Natural killer cell (primary cell): ENCODE data around the gene ULK4. TPM values are rescaled to one million over a fixed set of nuclear protein-coding genes. Genes with fewer than 3 reads are reported as not detected.

Source experiments
- ATAC-seq, 3 donors: fragments of 150-1000 bp in 2 of 3; fragments of 200-7000 bp in 1 of 3; cut with Tn5 transposase; 1 replicate in 1 of 3; 2 replicates in 2 of 3; pipeline ENCODE4 v1.10.0; 2021; ENCODE audit warnings: mild to moderate bottlenecking in 2 of 3, moderate library complexity in 2 of 3
- DNase-seq, 2 donors: peaks; one replicate each; pipeline versions ENCODE4 v3.0.0 to v3.0.0-alpha.2; 2013 to 2021; ENCODE audit warnings: mixed read lengths in 1 of 2
- H3K27ac ChIP-seq: one replicate; pipeline ENCODE4 v1.5.1; 2013; ENCODE audit warnings: mild to moderate bottlenecking, low read length
- H3K27me3 ChIP-seq: one replicate; pipeline ENCODE4 v1.6.1; 2013; ENCODE audit warnings: low read length; ENCODE audit not compliant: control insufficient read depth, insufficient read depth
- H3K36me3 ChIP-seq: one replicate; pipeline ENCODE4 v1.6.1; 2013; ENCODE audit warnings: low read length; ENCODE audit not compliant: control insufficient read depth, insufficient read depth
- H3K4me1 ChIP-seq: one replicate; pipeline ENCODE4 v1.6.1; 2013; ENCODE audit warnings: low read length; ENCODE audit not compliant: control insufficient read depth, insufficient read depth
- H3K4me3 ChIP-seq: one replicate; pipeline ENCODE4 v1.5.1; 2013; ENCODE audit warnings: low read length
- H3K9me3 ChIP-seq: one replicate; pipeline ENCODE4 v1.6.1; 2013; ENCODE audit warnings: low read length; ENCODE audit not compliant: control insufficient read depth, insufficient read depth
- H3K27ac Mint-ChIP-seq, 2 donors: one replicate each; pipeline ENCODE4 v1.8.0; 2022; ENCODE audit warnings: mild to moderate bottlenecking in 2 of 2, mixed read lengths in 2 of 2, moderate library complexity in 1 of 2
- H3K27me3 Mint-ChIP-seq, 2 donors: one replicate each; pipeline ENCODE4 v1.8.0; 2022; ENCODE audit warnings: low read depth in 2 of 2, mixed read lengths in 2 of 2
- H3K36me3 Mint-ChIP-seq: one replicate; pipeline ENCODE4 v1.8.0; 2022; ENCODE audit warnings: mixed read lengths
- H3K4me1 Mint-ChIP-seq, 2 donors: one replicate each; pipeline ENCODE4 v1.8.0; 2022; ENCODE audit warnings: mixed read lengths in 2 of 2
- H3K4me3 Mint-ChIP-seq: one replicate; pipeline ENCODE4 v1.8.0; 2022; ENCODE audit warnings: mild to moderate bottlenecking, moderate library complexity, mixed read lengths
- H3K9me3 Mint-ChIP-seq, 2 donors: one replicate each; pipeline ENCODE4 v1.8.0; 2022; ENCODE audit warnings: mixed read lengths in 2 of 2
- CTCF ChIP-seq: fragments of 200-600 bp; IDR thresholded peaks from one replicate; pipeline ENCODE4 v1.8.0; 2022; ENCODE audit warnings: antibody characterized with exemption
- WGBS: methylation state at CpG from one replicate; pipeline ENCODE4 v1.1.7; 2013; ENCODE audit warnings: missing lambda C conversion rate; ENCODE audit not compliant: insufficient coverage; 5-methylcytosine and 5-hydroxymethylcytosine counted together
- intact Hi-C: fragments of 100-400 bp; cut with micrococcal nuclease; formaldehyde crosslinking; loops from one replicate; pipeline ENCODE4 v1.14.2; 2022
- total RNA-seq, 4 donors: library from RNA; stranded (reverse); fragments of 120-200 nt in 1 of 4; gene quantifications; one replicate each; pipeline versions ENCODE4 v1.2.3 to v1.2.4, GENCODE V29; 2013 to 2022

ULK4 gene
- total RNA-seq, 3 donors from 2014 or later (not counting 1 experiment from before 2014, with no cell fraction given) = 19.2 to 25.7 (median 21.2) TPM

- Mint-ChIP-seq H3K27me3 (no peaks in the 10 kb centered on the region), H3K4me3 (no peak overlapping the region), H3K27ac (no peak overlapping the region), H3K4me1 (no peaks in the 10 kb centered on the region), H3K9me3 (no peaks in the 10 kb centered on the region), H3K36me3 (no peaks in the 10 kb centered on the region)
- ATAC-seq = no peak
- no peak for TF ChIP-seq CTCF
- intact Hi-C loops = no loop called here
- Histone ChIP-seq H3K27ac (no peak overlapping the region), H3K36me3 (no peaks in the 10 kb centered on the region), H3K4me1 (no peaks in the 10 kb centered on the region), H3K4me3 (no peak overlapping the region), H3K9me3 (no peaks in the 10 kb centered on the region), H3K27me3 (no peaks in the 10 kb centered on the region)
- WGBS = 98% methylated on average over 5 of the region's 6 CpGs
- no peak for DNase-seq
Measured at GRCh38 chr3:41317298-41317697, 644.6 kb downstream of the ULK4 start.

GRCh38 chr3:41315126-41315525 lies 646.8 kb downstream of the ULK4 start:
- no peak for TF ChIP-seq CTCF
- H3K27ac Mint-ChIP-seq = no peak overlapping the region
- no peaks in the 10 kb centered on the region for H3K9me3 ChIP-seq
- H3K4me3 ChIP-seq = no peak overlapping the region
- no peaks in the 10 kb centered on the region for H3K27me3 ChIP-seq
- 100% methylated on average over 2 of the region's 2 CpGs for WGBS
- H3K36me3 ChIP-seq = no peaks in the 10 kb centered on the region
- H3K27ac ChIP-seq = no peak overlapping the region
- H3K36me3 Mint-ChIP-seq = no peaks in the 10 kb centered on the region
- H3K4me1 ChIP-seq = no peaks in the 10 kb centered on the region
- no peak for ATAC-seq
- DNase-seq = no peak
- H3K4me1 Mint-ChIP-seq = no peaks in the 10 kb centered on the region
- no peaks in the 10 kb centered on the region for H3K27me3 Mint-ChIP-seq
- H3K4me3 Mint-ChIP-seq = no peak overlapping the region
- intact Hi-C loops = no loop called here
- no peaks in the 10 kb centered on the region for H3K9me3 Mint-ChIP-seq

GRCh38 chr3:41308119-41308518 lies 653.8 kb downstream of the ULK4 start:
- no peak overlapping the region for H3K4me3 ChIP-seq
- intact Hi-C loops = no loop called here
- Mint-ChIP-seq H3K36me3 (no peaks in the 10 kb centered on the region), H3K9me3 (no peaks in the 10 kb centered on the region), H3K4me3 (no peak overlapping the region), H3K4me1 (no peaks in the 10 kb centered on the region), H3K27me3 (no peaks in the 10 kb centered on the region), H3K27ac (no peak overlapping the region)
- WGBS = 92% methylated on average over 2 of the region's 2 CpGs
- no peaks in the 10 kb centered on the region for H3K36me3 ChIP-seq
- no peak for DNase-seq
- H3K27ac ChIP-seq = no peak overlapping the region
- no peaks in the 10 kb centered on the region for H3K4me1 ChIP-seq
- H3K9me3 ChIP-seq = no peaks in the 10 kb centered on the region
- TF ChIP-seq CTCF = no peak
- H3K27me3 ChIP-seq = no peaks in the 10 kb centered on the region
- no peak for ATAC-seq

- no peaks in the 10 kb centered on the region for H3K36me3 Mint-ChIP-seq
- no peaks in the 10 kb centered on the region for H3K9me3 ChIP-seq
- no peaks in the 10 kb centered on the region for H3K27me3 Mint-ChIP-seq
- no peak overlapping the region for H3K4me3 ChIP-seq
- H3K27me3 ChIP-seq = no peaks in the 10 kb centered on the region
- H3K27ac ChIP-seq = no peak overlapping the region
- H3K4me3 Mint-ChIP-seq = no peak overlapping the region
- no peak for TF ChIP-seq CTCF
- H3K9me3 Mint-ChIP-seq = no peaks in the 10 kb centered on the region
- no peak for DNase-seq
- no peaks in the 10 kb centered on the region for H3K4me1 ChIP-seq
- 95% methylated on average over 2 of the region's 2 CpGs for WGBS
- H3K36me3 ChIP-seq = no peaks in the 10 kb centered on the region
- no peak for ATAC-seq
- H3K27ac Mint-ChIP-seq = no peak overlapping the region
- intact Hi-C loops = no loop called here
- H3K4me1 Mint-ChIP-seq = no peaks in the 10 kb centered on the region
Measured at GRCh38 chr3:41307065-41307464, 654.8 kb downstream of the ULK4 start.
